Measurements from ENCODE around the gene ABCF1.

ABCF1 gene

GRCh38 chr6:30601815-30602641, 30.8 kb downstream of the ABCF1 start:
- DNase-seq: no peak

- no peak for DNase-seq
These were observed 32.7 kb downstream of the ABCF1 start for GRCh38 chr6:30603961-30604360.

- DNase-seq: no peak
These were observed 38.8 kb downstream of the ABCF1 start for GRCh38 chr6:30610065-30610464.

GRCh38 chr6:30611150-30611855, 40.1 kb downstream of the ABCF1 start:
- no peak for DNase-seq

- no peak for DNase-seq
These were observed 40.6 kb downstream of the ABCF1 start for GRCh38 chr6:30611856-30612194.

GRCh38 chr6:30612213-30612612, 41.0 kb downstream of the ABCF1 start:
- no peak for DNase-seq

- no peak for DNase-seq
These were observed 41.5 kb downstream of the ABCF1 start for GRCh38 chr6:30612687-30613248.

GRCh38 chr6:30613251-30614043, 42.2 kb downstream of the ABCF1 start:
- DNase-seq: peak; percentile 13

- no peak for DNase-seq
These were observed 43.0 kb downstream of the ABCF1 start for GRCh38 chr6:30614044-30614842.

- peak; percentile 97 for DNase-seq
These were observed 43.6 kb downstream of the ABCF1 start for GRCh38 chr6:30614843-30615218.

GRCh38 chr6:30615219-30615957, 44.1 kb downstream of the ABCF1 start:
- DNase-seq: peak; percentile 73

- DNase-seq: peak; percentile 51
These were observed 44.9 kb downstream of the ABCF1 start for GRCh38 chr6:30615958-30616810.

- peak; percentile 100 for DNase-seq
These were observed 45.7 kb downstream of the ABCF1 start, which contains the start of gene PPP1R10 for GRCh38 chr6:30616811-30617564. PPP1R10 (minus strand) TSS chr6:30617243; CDS start chr6:30609944, 7,299 bp downstream.

GRCh38 chr6:30617565-30618269, 46.5 kb downstream of the ABCF1 start, which contains the start of gene MRPS18B:
MRPS18B (plus strand) TSS chr6:30617840; CDS start chr6:30617866, 26 bp downstream.
- peak; percentile 98 for DNase-seq

GRCh38 chr6:30618270-30618797, 47.1 kb downstream of the ABCF1 start:
- no peak for DNase-seq

GRCh38 chr6:30619561-30619960, 48.3 kb downstream of the ABCF1 start:
- DNase-seq: no peak

- no peak for DNase-seq
These were observed 54.3 kb downstream of the ABCF1 start for GRCh38 chr6:30625511-30625910.
